T-helper 22 cell (primary cell): Measurements from ENCODE around the gene RAPGEF5.

Source experiments
- DNase-seq: peaks from one replicate; pipeline ENCODE4 v3.0.0-alpha.2; 2020; ENCODE audit warnings: low read depth

The RAPGEF5 gene, protein sequence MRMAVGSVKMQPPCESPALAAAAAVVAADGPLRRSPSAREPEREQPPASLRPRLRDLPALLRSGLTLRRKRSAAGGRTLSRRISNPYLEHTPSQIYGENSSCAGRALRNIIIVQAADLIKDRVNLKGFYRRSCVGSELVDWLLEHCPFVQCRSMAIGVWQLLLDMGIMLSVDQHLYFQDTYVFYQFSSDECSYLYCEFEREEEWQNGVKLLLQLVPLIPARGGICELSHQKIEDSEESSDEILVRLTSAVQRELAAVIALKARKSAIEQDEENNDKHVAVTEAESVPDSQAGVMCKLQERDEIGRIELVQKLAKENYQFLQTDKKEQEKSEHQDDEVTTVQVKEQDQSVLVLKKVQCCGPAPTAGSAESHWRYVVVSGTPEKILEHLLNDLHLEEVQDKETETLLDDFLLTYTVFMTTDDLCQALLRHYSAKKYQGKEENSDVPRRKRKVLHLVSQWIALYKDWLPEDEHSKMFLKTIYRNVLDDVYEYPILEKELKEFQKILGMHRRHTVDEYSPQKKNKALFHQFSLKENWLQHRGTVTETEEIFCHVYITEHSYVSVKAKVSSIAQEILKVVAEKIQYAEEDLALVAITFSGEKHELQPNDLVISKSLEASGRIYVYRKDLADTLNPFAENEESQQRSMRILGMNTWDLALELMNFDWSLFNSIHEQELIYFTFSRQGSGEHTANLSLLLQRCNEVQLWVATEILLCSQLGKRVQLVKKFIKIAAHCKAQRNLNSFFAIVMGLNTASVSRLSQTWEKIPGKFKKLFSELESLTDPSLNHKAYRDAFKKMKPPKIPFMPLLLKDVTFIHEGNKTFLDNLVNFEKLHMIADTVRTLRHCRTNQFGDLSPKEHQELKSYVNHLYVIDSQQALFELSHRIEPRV

DNA sequence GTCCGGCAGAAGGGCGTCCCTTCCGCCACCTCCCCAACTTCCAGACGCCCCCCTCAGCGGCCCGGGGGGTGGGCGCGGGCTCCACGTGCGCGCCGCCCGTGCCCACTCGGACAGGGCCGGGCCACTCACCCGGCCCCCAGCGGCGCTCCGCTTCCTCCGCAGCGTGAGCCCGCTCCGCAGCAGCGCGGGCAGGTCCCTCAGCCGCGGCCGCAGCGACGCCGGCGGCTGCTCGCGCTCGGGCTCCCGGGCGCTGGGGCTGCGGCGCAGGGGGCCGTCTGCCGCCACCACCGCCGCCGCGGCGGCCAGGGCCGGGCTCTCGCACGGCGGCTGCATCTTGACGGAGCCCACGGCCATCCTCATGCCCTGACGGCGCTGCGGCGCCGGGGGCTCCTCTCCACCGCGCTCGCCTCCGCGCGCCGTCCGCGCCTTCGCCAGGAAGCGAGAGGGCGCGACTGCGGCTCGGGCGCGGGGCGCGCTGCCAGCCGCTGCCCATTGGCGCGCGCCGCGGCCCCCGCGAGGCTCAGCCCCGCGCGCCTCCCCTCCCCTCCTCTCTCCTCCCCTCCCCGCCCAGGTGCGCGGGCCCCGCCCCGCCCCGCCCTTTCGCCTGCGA lies at the start of gene RAPGEF5:
Gene RAPGEF5 (minus strand): TSS at position 454 of the 610 bp plus-strand sequence. CDS start 94 bp downstream, at position 360.
- no peak for DNase-seq

DNA sequence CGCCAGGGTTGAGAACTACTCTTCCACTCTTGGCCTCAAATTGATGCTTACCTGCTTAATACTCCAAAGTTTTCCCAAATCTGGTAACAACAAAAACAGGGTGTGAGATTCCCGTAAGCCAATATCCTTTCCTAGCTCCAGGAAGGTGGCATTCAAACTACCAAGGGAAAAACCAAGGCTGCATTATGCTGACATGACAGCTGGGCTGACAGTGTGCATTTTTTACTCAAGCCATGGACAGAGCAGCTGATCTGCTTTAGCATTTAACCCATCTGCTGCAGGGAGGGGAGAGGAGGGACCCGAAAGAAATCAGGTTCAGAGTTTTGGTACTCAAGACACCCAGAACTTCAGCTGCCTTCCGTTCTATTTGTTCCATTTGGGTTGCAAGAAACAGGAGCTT lies 49.8 kb upstream of the RAPGEF5 start:
- no peak for DNase-seq

DNA sequence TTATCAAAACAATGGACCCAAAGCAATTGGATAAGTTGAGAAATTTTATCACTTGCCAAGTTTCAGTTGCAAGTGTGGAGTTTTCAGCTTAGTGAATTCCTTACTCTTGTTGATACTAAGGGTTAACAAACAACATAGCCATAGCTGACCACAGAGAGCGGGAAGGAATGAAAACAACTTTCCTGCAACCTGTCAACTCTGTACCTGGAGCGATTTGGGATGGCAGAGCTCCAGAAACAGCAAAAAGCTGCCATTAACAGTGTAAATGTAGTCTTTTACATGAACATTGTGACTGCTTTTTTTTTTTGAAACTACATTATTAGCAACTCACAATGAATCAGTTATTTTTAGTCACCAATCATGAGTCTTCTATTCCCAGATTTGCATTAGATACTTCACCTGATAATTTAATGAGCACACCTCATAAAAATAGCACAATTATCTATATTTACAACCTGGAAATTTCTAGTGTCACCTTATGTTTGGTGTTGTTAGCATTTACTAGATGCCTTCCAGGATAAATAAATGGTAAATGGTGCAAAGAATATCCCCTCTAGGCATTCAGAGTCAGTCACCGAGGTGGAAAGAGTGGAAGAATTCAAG lies 47.6 kb upstream of the RAPGEF5 start:
- no peak for DNase-seq

DNA sequence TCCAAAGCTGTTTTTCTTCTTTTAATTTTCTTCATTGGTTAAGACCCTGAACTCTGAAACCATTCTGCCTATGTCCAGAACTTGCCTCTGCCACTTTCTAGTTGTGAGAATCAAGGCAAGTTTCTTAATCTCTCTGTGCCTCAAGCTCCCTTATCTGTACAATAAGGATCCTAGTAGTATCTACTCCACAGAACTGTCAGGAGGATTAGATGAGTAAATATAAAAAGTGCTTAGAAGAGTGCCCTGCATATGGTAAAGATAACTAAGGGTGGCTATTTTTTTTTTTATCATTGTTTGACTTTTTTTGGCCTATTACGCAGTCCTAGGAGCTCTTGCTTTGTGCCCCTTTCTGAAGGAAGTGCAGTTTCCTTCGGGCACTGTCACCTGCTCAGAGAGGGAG lies 46.4 kb upstream of the RAPGEF5 start:
- no peak for DNase-seq

DNA sequence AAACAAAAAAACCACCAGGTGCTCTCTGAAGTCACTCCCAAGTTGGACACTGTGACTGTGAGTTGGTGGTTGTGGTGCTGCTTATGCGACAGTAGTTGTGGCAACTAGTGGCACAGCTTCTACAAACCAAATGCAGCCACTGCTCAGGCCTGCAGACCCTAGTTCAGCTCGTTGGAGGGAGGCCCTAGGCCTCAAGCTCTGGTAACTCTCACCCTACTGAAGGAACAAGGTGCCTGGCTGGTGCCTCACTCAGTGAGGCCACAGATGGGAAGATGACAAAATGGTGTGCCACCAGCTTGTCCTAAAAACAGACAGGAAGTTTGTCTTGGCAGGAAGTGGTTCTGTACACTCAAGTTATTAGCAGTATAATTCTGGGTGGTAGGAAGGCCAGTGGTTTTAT lies 45.3 kb upstream of the RAPGEF5 start:
- DNase-seq = no peak

DNA sequence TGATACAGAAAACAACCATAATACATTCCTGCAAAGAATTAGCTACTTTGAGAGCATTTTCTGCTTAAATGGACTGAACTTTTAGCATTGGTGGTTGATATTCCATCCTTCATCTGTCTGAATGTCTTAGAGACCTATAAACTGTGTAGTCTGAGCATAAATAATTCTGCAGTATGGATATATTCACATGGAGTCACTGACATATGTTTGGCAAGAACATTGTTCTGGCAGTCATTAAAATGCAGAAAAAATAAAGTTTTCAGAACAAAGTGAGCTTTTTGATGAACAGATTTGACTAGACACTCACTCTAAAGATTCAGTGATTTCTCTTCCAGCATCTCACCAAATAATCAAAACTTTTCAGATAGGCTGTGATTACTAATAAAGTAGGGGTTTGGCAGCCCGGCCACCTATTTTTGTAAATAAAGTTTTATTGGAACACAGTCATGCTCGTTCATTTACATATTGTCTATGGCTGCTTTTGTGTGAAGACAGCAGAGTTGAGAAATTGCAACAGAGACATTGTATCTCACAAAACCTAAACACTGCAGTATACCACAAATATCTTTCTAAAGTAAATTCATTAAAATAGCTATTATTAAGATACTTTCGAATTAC lies 44.1 kb upstream of the RAPGEF5 start:
- DNase-seq = no peak

DNA sequence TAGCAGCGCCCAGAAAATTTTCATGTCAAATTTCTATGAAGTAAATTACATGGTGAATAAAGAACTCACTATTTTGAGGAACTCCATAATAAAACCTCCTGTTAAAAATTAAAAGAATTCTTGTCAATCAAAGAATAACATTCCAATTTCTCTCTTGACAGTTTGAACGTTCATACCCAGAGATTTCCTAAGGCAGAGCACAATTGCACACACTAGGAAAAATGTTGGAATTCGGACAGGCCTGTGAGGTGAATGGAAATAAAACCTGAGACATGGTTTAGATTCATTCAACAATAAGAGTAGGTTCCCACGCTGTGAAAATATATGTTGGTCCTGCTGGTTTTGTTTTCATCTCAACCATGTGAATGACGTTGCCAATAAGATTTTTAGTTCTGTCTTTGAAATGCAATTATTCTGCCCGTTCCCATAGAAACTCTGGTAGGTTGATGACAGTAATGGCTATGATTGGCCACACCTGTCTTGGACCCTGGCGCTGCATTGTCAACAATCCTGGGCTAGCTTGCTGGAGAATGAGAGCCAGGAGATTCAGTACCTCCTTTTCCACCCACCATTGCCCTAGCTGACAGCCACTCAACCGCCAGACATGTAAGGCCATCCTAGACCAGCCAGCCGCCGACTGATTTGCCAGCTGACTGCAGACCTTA lies 43.3 kb upstream of the RAPGEF5 start:
- DNase-seq = no peak

DNA sequence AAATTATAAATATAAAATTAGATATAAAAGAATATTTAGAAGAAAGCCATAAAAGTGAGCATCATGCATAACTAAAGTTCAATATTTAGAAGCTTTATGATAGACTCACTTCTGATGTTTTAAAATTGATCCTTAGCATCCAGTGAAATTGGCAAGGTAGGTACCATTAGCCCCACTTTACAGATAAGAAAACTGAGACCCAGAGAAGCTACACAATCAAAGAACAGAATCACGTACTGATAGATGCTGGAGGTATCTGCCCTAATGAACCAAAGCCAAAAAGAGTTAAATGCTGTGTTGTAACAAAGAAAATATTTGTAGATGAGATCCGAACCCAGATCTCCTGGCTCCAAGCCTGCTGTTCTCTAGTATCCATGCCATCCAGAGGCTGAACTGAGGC lies 42.6 kb upstream of the RAPGEF5 start:
- no peak for DNase-seq

DNA sequence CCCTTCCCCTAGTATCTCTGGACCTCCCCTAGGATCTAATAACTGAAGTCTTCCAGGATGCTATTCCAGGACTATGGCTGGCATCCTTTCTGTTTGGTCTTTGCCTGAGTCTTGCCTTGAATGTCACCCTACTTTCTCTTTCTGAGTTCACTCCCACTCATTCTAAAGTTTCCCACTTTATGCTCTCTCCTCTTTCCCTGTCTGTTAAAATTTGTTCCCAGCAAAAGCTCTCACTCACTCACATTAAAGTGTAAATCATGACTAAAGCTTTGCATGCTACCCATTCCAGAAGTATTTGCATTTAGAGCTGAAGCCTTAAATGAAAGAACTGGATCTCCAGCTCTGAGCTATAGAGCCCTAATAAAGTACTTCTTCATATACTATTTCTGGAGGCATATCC lies 42.1 kb upstream of the RAPGEF5 start:
- no peak for DNase-seq

DNA sequence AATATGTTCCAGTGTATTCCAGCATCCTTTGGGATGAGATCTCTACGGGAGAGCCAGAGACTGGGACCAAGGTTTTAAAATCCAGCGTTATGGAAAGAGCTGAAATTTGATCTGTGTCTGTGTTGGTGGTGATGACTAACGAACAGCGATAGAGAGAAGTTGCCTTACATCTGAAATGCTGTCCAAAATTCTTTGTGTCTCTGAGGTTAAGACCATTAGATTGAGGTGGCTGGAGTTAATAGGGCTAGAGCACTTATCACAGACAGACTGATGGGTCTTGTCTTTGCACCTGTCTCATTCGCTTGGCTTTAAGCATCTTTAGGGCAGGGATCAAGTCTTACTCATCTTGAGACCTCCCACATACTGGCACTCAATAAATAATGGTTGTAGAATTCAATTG lies 41.0 kb upstream of the RAPGEF5 start:
- no peak for DNase-seq

DNA sequence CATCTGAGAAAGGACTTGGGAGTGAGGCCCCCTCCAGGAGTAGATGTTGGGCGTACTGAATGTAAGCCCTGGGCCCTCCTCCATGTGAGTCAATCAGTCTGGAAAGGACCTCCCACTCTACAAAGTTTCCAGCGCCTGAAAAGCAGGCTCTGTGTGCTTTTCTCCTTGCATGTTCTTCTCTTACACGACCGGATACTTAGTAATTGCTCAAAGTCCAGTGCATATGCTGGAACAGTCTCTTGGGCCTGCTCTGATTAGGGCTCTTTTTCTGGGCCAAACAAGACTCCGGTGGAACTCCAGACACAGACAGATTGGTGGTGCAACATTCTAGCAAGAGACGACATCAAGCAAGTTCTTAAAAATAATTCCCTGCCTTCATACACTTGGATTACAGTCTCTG lies 38.3 kb upstream of the RAPGEF5 start:
- DNase-seq = no peak

DNA sequence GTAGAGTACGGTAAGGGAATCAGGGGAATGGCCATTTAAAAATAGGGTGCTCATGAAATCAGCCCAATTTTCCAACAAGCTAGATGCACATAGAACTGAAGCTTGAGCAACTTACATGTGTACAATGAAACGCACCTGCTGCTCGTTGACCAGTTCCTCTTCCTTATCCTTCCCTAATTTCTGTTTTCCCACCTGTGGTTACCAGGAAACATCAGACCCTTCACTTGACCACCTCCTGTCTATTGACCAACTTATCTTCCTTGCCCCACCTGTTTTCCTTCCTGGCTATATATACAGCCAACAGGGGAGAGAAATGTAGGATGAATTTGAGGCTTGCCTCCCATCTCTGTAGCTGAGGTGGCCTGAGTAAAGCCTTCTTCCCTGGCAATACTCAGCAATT lies 37.8 kb upstream of the RAPGEF5 start:
- no peak for DNase-seq

DNA sequence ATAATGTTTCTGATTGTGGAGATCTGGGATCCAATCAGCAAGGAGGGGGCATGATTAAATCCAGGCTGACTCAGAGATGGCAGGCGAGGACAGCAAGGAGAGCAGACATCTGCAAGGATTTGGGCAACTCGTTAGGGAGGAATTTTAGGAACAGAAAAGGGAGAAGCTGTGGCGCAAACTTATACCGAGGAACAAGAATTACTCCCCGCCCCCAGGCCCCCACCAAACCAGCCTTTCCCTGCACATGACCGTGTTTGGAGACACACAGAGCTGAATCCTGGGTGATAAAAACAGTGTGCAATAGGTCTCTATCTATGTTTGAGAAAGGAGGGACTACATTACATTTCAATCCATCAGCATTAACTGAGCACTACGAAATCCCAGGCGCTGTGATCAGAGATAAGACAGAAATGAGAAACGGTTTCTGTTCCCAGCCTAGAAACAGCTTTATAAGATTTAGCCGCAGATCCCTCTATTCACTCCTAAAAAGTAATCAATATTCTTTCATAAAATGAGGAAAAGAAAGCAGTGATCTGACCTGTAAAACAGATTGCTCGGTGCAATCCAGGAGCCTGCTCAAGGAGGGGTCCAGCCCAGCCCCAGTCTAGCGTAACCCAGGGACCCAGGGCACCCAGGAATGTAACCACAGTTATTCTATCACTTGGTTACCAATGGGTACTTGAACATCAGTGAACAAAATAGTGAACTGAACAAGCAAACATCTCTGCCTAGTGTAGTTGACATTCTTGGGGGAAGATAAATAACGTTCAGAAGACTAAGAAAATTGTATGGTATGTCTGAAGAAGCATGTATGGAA lies 37.2 kb upstream of the RAPGEF5 start:
- DNase-seq = no peak

DNA sequence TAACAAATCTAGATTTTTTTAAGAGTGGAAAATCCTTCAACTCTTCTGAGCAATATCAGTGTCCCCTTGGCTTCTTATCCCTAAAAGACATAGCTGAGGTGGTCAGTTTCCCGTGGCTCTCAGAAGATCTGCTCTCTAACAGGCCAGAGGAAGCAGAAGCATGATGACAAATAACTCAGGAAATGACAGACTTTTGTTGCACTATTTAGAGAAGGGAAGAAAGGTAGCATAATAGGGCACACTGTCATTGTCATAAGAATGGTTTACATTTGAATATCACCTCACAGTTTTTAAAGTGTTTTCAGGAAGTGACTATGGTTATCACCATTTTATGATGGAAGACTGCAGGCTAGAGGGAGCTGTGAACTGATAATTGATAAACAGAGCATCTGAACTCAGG lies 33.6 kb upstream of the RAPGEF5 start:
- DNase-seq = no peak

DNA sequence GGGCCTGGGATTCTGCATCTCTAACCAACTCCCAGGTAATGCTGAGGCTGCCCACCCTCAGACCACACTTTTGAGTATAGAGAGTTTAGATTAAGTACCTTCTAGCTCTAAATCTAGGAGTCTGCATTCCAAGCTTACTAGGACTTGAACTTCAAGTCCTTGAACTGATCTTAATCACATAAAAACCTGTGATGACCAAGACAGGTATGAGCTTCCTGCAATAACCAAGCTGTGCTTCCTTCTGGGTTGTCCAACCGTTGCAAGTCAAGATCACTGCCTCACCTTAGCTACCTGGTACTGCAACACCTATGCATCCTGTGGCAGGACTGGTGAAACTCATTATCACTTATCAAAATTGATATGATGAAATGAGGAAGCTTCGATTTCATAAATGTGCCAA lies 32.9 kb upstream of the RAPGEF5 start:
- no peak for DNase-seq

DNA sequence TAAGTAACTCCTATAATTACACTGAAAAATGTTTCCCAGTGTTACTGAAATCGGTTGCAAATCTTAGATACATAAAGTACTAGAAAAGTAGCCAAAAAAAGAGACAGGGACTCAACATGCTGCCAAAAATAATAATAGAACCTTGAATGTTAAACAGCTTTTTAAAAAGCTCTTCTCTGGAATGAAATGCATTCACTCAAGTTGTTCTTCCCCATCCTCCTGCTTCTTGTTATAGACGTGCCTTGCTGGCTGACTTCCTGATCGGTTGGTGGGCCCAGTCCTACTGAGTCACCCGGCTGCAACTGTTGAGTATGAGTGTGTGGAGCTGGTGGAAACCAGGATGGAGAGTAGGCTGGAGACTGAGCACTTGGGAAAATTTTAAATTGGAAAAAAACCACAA lies 30.6 kb upstream of the RAPGEF5 start:
- DNase-seq = no peak

DNA sequence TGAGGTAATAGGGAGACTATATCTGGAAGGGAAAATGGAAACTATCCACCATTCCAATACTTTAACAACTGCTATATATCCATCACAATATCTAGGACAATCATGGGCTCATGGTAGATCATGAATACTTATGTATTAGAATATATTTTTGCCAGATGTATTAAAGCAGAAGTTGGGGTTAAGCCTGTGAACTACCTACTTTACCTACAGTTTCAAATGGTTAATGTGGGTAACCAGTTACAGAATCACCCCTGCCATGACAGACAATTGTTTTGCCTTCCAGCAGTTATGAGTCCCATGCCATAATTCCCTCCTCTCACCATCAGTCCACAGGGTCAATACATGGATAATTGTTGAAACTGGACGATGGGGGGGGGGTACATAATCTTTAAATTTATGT lies 29.9 kb upstream of the RAPGEF5 start:
- no peak for DNase-seq

DNA sequence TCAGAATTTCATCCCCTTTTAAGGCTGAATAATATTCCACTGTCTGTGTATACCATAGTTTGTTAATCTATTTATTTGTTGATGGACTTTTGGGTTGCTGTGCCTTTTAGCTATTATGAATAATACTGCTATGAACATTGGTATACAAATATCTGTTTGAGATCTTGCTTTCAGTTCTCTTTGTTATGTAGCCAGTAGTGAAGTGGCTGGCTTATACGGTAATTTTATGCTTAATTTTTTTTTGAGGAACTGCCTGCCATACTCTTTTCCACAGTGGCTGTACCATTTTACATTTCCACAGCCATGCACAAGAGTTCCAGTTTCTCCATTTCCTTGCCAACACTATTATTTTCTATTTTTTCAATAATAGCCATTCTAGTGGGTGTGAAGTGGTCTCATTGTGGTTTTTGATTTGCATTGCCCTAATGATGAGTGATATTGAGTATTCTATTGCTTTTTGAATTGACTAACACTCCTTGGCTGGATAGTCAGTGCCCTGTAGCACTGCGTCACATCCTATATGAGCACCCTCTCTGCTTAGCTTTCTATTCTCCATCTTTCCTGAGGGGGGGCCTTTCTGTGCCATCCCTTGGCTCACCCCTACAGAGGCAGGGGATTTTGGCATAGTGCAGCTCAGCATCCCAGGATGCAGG lies 29.4 kb upstream of the RAPGEF5 start:
- no peak for DNase-seq

DNA sequence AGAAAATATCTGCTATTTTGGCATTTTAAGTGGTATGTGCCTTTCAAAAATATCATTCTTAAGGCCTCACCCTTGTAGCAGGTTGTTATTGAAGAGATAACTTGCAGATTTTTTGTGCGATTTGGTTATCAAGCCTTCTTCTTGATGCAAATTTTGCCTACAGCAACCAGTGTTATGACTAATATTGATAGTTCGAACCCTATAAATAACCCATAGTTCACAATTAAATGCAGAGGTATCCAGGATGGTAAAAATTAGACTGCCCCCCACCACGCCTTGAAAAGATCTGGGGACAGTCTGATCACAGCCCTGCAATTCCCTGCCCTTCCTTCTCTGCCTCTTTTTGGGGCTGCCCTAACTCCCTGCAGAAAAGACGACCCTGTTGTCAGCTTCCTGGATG lies 28.4 kb upstream of the RAPGEF5 start:
- no peak for DNase-seq

DNA sequence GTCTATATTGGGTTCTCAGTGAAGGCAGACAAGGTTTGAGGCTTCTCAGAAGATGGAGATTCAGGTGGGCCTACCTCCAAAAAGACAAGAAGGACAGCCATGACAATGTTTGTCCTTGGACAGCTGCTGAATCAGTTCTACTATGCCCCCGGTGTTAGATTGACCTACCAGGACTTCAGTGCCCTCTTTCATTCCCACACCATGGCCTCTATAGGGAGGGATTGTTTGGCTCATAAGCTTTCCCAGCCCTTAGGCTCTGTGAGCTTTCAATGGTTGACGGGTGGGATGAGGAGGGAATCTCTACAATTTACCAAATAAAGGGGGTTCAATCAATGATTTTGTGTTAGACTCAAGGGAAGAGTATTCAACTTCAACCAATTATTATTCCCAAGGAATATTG lies 23.4 kb upstream of the RAPGEF5 start:
- no peak for DNase-seq
